Endodermal cell (in vitro differentiated cells): Measurements from ENCODE around the gene MLF1. TPM values are rescaled to one million over a fixed set of nuclear protein-coding genes. Genes with fewer than 3 reads are reported as not detected.
"Not testable (repeated sequence)": the region's sequence is repeated elsewhere in the genome, so short reads cannot be mapped to it uniquely, and the experiment has no call there.

Source experiments
- DNase-seq: peaks from one replicate; pipeline ENCODE4 v3.0.0-alpha.2; 2017
- H3K27ac ChIP-seq: 2 replicates; pipeline ENCODE4 v1.5.1; 2013; ENCODE audit warnings: mild to moderate bottlenecking, low read depth, low read length, moderate library complexity
- H3K27me3 ChIP-seq: 2 replicates; pipeline ENCODE4 v1.6.1; 2013; ENCODE audit warnings: mild to moderate bottlenecking, low read length, moderate library complexity; ENCODE audit not compliant: insufficient read depth, control insufficient read depth, poor library complexity, severe bottlenecking
- H3K36me3 ChIP-seq: 2 replicates; pipeline ENCODE4 v1.7.0; 2013; ENCODE audit warnings: mild to moderate bottlenecking, low read length, moderate library complexity; ENCODE audit not compliant: control insufficient read depth, insufficient read depth
- H3K4me1 ChIP-seq: one replicate; pipeline ENCODE4 v1.7.0; 2013; ENCODE audit warnings: low read length; ENCODE audit not compliant: control insufficient read depth, insufficient read depth
- H3K4me3 ChIP-seq: 2 replicates; pipeline ENCODE4 v1.5.1; 2013; ENCODE audit warnings: mild to moderate bottlenecking, low read length, moderate library complexity
- H3K9ac ChIP-seq: 2 replicates; pipeline ENCODE4 v1.6.1; 2013; ENCODE audit warnings: mild to moderate bottlenecking, low read length, moderate library complexity; ENCODE audit not compliant: poor library complexity, severe bottlenecking; ENCODE audit errors: extremely low read depth
- H3K9me3 ChIP-seq: 2 replicates; pipeline ENCODE4 v1.6.1; 2013; ENCODE audit warnings: mild to moderate bottlenecking, low read length, moderate library complexity; ENCODE audit not compliant: control insufficient read depth
- H3K27ac Mint-ChIP-seq: 2 replicates; pipeline ENCODE4 v1.8.0; 2020; ENCODE audit warnings: mixed read lengths
- H3K27me3 Mint-ChIP-seq: 2 replicates; pipeline ENCODE4 v1.8.0; 2021; ENCODE audit warnings: mild to moderate bottlenecking, mixed read lengths; ENCODE audit not compliant: insufficient read depth
- H3K36me3 Mint-ChIP-seq: 2 replicates; pipeline ENCODE4 v1.8.0; 2020; ENCODE audit warnings: low read depth, mixed read lengths
- H3K4me1 Mint-ChIP-seq: 2 replicates; pipeline ENCODE4 v1.8.0; 2020; ENCODE audit warnings: mixed read lengths
- H3K4me3 Mint-ChIP-seq: 2 replicates; pipeline ENCODE4 v1.8.0; 2020; ENCODE audit warnings: mild to moderate bottlenecking, moderate library complexity, mixed read lengths
- H3K9me3 Mint-ChIP-seq: 2 replicates; pipeline ENCODE4 v1.8.0; 2020; ENCODE audit warnings: mild to moderate bottlenecking, mixed read lengths
- CTCF ChIP-seq: fragments of 200-600 bp; sonication (generic); conservative IDR thresholded peaks from 2 replicates; pipeline ENCODE4 v1.5.0; 2021; ENCODE audit warnings: antibody characterized with exemption, mild to moderate bottlenecking
- WGBS, 2 experiments: methylation state at CpG; one replicate each; pipeline versions ENCODE4 v1.1.5 to v1.1.7; 2013; ENCODE audit warnings: missing lambda C conversion rate in 2 of 2, mixed read lengths in 1 of 2; ENCODE audit not compliant: insufficient coverage in 1 of 2, insufficient read length in 1 of 2; 5-methylcytosine and 5-hydroxymethylcytosine counted together
- total RNA-seq, 2 donors: library from RNA; stranded (reverse); fragmentation: NEBNext Ultra II Directional in 1 of 2; extraction: Animal tissue kit (Norgen Biotek cat#: 25700) in 1 of 2; gene quantifications; 2 replicates in 1 of 2; 3 replicates in 1 of 2; pipeline ENCODE4 v1.2.1, GENCODE V29; 2021

MLF1 gene
- total RNA-seq, 2 donors from 2014 or later = 19.3 to 43.8 TPM

- 89 to 100% methylated on average over 1 to 4 of the region's 4 CpGs for WGBS, 2 experiments
- Mint-ChIP-seq H3K36me3 (peaks cover 19% of the 10 kb centered on the region), H3K27ac (no peak overlapping the region), H3K4me3 (no peak overlapping the region), H3K4me1 (peaks cover 3% of the 10 kb centered on the region), H3K9me3 (peaks cover 3% of the 10 kb centered on the region), H3K27me3 (no peaks in the 10 kb centered on the region)
- Histone ChIP-seq H3K4me3 (no peak overlapping the region), H3K27ac (no peak overlapping the region), H3K36me3 (no peaks in the 10 kb centered on the region), H3K4me1 (no peaks in the 10 kb centered on the region), H3K9ac (no peak overlapping the region), H3K9me3 (peaks cover 7% of the 10 kb centered on the region), H3K27me3 (no peaks in the 10 kb centered on the region)
- DNase-seq = no peak
- TF ChIP-seq CTCF = no peak
Observed at GRCh38 chr3:158548691-158549090, 22.3 kb upstream of the MLF1 start.

GRCh38 chr3:158549938-158550337, 21.1 kb upstream of the MLF1 start:
- H3K27me3 ChIP-seq, H3K27ac ChIP-seq, H3K36me3 ChIP-seq, H3K4me3 Mint-ChIP-seq, DNase-seq, H3K9me3 Mint-ChIP-seq, H3K9me3 ChIP-seq, H3K27ac Mint-ChIP-seq, H3K9ac ChIP-seq, H3K27me3 Mint-ChIP-seq, H3K4me1 ChIP-seq, H3K4me3 ChIP-seq, H3K4me1 Mint-ChIP-seq: not testable (repeated sequence)
- peaks cover 13% of the 10 kb centered on the region for H3K36me3 Mint-ChIP-seq
- WGBS, 2 experiments = 88 to 91% methylated on average over 6 to 9 of the region's 9 CpGs

- WGBS, 2 experiments = 100% methylated on average over 2 of the region's 2 CpGs
Observed at GRCh38 chr3:158552124-158552523, 18.9 kb upstream of the MLF1 start.

More at GRCh38 chr3:158552124-158552523, 18.9 kb upstream of the MLF1 start:
- H3K36me3 ChIP-seq = no peaks in the 10 kb centered on the region
- H3K27me3 ChIP-seq = no peaks in the 10 kb centered on the region
- H3K27ac ChIP-seq = no peak overlapping the region
- Mint-ChIP-seq H3K9me3 (peaks cover 10% of the 10 kb centered on the region), H3K36me3 (peaks cover 9% of the 10 kb centered on the region), H3K4me3 (no peak overlapping the region), H3K27me3 (no peaks in the 10 kb centered on the region), H3K4me1 (peaks cover 3% of the 10 kb centered on the region), H3K27ac (no peak overlapping the region)
- no peak for TF ChIP-seq CTCF
- H3K4me3 ChIP-seq = no peak overlapping the region
- H3K9me3 ChIP-seq = peaks cover 7% of the 10 kb centered on the region
- no peak overlapping the region for H3K9ac ChIP-seq
- H3K4me1 ChIP-seq = no peaks in the 10 kb centered on the region
- DNase-seq = no peak
